ENCODE measurements around the gene KPTN.
A peak's percentile ranks its signal among the peaks of the same experiment; 100 is the strongest.

The KPTN gene

DNA sequence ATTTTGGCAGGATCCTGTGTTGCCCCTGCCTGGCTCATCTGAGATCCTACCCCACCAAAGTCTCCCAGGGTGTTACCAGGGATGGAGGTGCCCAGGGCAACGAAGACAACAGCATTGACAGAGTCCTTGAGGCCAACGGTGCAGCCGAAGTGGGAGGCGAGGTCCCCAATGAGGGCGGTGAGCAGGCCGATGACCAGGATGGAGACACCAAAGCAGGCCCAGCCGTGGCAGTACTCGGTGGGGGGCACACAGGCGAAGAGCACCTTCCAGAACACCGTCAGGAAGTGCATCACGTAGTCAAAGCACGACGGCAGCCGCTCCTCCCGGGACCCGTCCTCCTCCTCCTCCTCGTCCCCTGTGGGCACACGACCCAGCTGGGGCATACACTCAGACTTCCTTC, 51.9 kb downstream of the KPTN start:
- no peak overlapping the region for H3K27ac ChIP-seq (ENCODE audit: low read depth, low read length)
- H4K20me1 ChIP-seq (ENCODE audit: control insufficient read depth, insufficient read depth, low read depth, low read length), result no peaks in the 10 kb centered on the region
- H3K4me3 ChIP-seq (ENCODE audit: low read length), result no peak overlapping the region
- peaks cover 14% of the 10 kb centered on the region for H3F3A ChIP-seq (ENCODE audit: control insufficient read depth, insufficient read depth)
- no peaks in the 10 kb centered on the region for H3K9me2 ChIP-seq (replicated peaks; ENCODE audit: control insufficient read depth, low read length)
- TF ChIP-seq EZH2phosphoT487 (IDR thresholded peaks at IDR 0.05; ENCODE audit: borderline replicate concordance, low read length), result no peak
- H3K36me3 ChIP-seq (ENCODE audit: control insufficient read depth, low read length), result no peaks in the 10 kb centered on the region
- peak overlapping the region; percentile 37; the same call in 1 of the 2 replicates for H3K4me2 ChIP-seq (ENCODE audit: low read length)
- H3K79me2 ChIP-seq (ENCODE audit: control insufficient read depth, low read length), result no peaks in the 10 kb centered on the region
- H3K4me1 ChIP-seq (ENCODE audit: control insufficient read depth, low read length), result peaks cover 41% of the 10 kb centered on the region
- H3K9me3 ChIP-seq (ENCODE audit: control insufficient read depth, insufficient read depth, low read length), result no peaks in the 10 kb centered on the region
- no peaks in the 10 kb centered on the region for H3K27me3 ChIP-seq (ENCODE audit: control insufficient read depth, low read length)

DNA sequence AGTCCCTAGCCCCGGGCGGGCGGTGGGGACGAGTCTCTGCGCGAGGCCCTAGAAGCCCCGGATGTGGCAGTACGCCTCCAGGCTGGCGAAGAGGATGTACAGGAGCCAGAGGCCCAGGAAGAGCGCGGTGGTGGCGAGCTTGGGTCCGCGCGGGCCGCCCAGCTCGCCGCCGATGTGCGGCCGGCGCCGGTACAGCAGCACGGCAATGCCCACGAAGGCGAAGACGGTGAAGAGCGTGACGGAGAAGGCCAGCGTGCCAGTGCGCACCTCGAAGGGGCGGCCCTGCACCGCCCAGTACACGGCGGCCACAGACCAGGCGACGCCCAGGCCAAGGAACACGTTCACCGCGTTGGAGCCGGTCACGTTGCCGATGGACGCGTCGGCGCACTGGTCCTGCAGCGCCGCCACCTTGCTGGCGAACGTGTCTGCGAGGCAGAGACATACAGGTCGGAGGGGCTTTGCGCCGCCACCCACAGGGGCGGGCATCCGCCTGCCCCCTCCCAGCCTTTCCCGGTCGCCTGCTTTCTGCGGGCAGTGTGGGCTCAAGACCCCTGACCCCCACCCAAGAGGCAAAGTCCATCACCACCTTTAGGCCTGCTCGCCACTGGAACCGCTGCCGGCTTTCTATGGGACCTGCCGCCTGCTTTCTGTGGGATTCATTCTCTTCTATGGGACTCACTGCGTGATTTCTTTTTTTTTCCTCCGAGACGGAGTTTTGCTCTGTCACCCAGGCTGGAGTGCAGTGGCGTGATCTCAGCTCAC, 53.8 kb downstream of the KPTN start:
- H3K27ac ChIP-seq (ENCODE audit: low read depth, low read length), result no peak overlapping the region
- H3K4me2 ChIP-seq (ENCODE audit: low read length), result no peak overlapping the region
- no peaks in the 10 kb centered on the region for H3K9me2 ChIP-seq (replicated peaks; ENCODE audit: control insufficient read depth, low read length)
- TF ChIP-seq EZH2phosphoT487 (IDR thresholded peaks at IDR 0.05; ENCODE audit: borderline replicate concordance, low read length) (no peak), CTCF (IDR thresholded peaks at IDR 0.05; ENCODE audit: low read depth, low read length, poor library complexity, severe bottlenecking) (no peak)
- H3K27me3 ChIP-seq (ENCODE audit: control insufficient read depth, low read length), result no peaks in the 10 kb centered on the region
- H4K20me1 ChIP-seq (ENCODE audit: control insufficient read depth, insufficient read depth, low read depth, low read length), result no peaks in the 10 kb centered on the region
- H3K36me3 ChIP-seq (ENCODE audit: control insufficient read depth, low read length), result no peaks in the 10 kb centered on the region
- no peaks in the 10 kb centered on the region for H3K79me2 ChIP-seq (ENCODE audit: control insufficient read depth, low read length)
- no peak overlapping the region for H3K4me3 ChIP-seq (ENCODE audit: low read length)
- H3K4me1 ChIP-seq (ENCODE audit: control insufficient read depth, low read length), result peaks cover 41% of the 10 kb centered on the region
- H3F3A ChIP-seq (ENCODE audit: control insufficient read depth, insufficient read depth), result peaks cover 14% of the 10 kb centered on the region
- no peaks in the 10 kb centered on the region for H3K9me3 ChIP-seq (ENCODE audit: control insufficient read depth, insufficient read depth, low read length)

GRCh38 chr19:47429140-47429793, 54.8 kb downstream of the KPTN start:
- Histone ChIP-seq H3F3A (ENCODE audit: control insufficient read depth, insufficient read depth) (peaks cover 14% of the 10 kb centered on the region), H3K4me2 (ENCODE audit: low read length) (peak overlapping the region; percentile 73), H4K20me1 (ENCODE audit: control insufficient read depth, insufficient read depth, low read depth, low read length) (no peaks in the 10 kb centered on the region), H3K4me1 (ENCODE audit: control insufficient read depth, low read length) (peaks cover 41% of the 10 kb centered on the region), H3K27ac (ENCODE audit: low read depth, low read length) (no peak overlapping the region), H3K9me2 (replicated peaks; ENCODE audit: control insufficient read depth, low read length) (no peaks in the 10 kb centered on the region), H3K36me3 (ENCODE audit: control insufficient read depth, low read length) (no peaks in the 10 kb centered on the region), H3K9me3 (ENCODE audit: control insufficient read depth, insufficient read depth, low read length) (no peaks in the 10 kb centered on the region), H3K4me3 (ENCODE audit: low read length) (no peak overlapping the region), H3K79me2 (ENCODE audit: control insufficient read depth, low read length) (no peaks in the 10 kb centered on the region), H3K27me3 (ENCODE audit: control insufficient read depth, low read length) (no peaks in the 10 kb centered on the region)
- TF ChIP-seq EZH2phosphoT487 (IDR thresholded peaks at IDR 0.05; ENCODE audit: borderline replicate concordance, low read length) (no peak), CTCF (IDR thresholded peaks at IDR 0.05; ENCODE audit: low read depth, low read length, poor library complexity, severe bottlenecking) (no peak)

Measured in DOHH2 (cell line).